HEK293T (cell line): ENCODE results near the gene CPD.

Experiments
- ARNT ChIP-seq: fragments of 450-650 bp; IDR thresholded peaks from 2 replicates; pipeline ENCODE4 v1.6.1; 2017; ENCODE audit warnings: mild to moderate bottlenecking
- BHLHE40 ChIP-seq: fragments of 450-650 bp; IDR thresholded peaks from 2 replicates; pipeline ENCODE4 v1.6.1; 2016; ENCODE audit warnings: mild to moderate bottlenecking, moderate library complexity, borderline replicate concordance
- CTBP1 ChIP-seq: fragments of 450-650 bp; IDR thresholded peaks from 2 replicates; pipeline ENCODE4 v1.6.1; 2016; ENCODE audit warnings: borderline replicate concordance
- SP1 ChIP-seq: fragments of 450-650 bp; IDR thresholded peaks from 2 replicates; pipeline ENCODE4 v1.6.1; 2017
- SUZ12 ChIP-seq: fragments of 450-650 bp; IDR thresholded peaks from 2 replicates; pipeline ENCODE4 v1.6.1; 2016; ENCODE audit warnings: mild to moderate bottlenecking
- ZNF384 ChIP-seq: fragments of 450-650 bp; IDR thresholded peaks from 2 replicates; pipeline ENCODE4 v1.6.1; 2016

- TF ChIP-seq SP1, result no peak
- no peak for TF ChIP-seq CTBP1
- TF ChIP-seq BHLHE40, result no peak
- no peak for TF ChIP-seq ARNT
- TF ChIP-seq ZNF384, result no peak
- TF ChIP-seq SUZ12, result no peak
These were observed 46.6 kb upstream of the CPD start for GRCh38 chr17:30332057-30332542.
